SK-N-MC (cell line): Measurements from ENCODE around the gene SH3RF3.

ENCODE experiments used
- EZH2 ChIP-seq: fragments of 200-600 bp; sonication (generic); IDR thresholded peaks from one replicate; pipeline ENCODE4 v1.6.1; 2017; ENCODE audit warnings: antibody characterized with exemption
- POLR2AphosphoS5 ChIP-seq: IDR thresholded peaks from 2 replicates; pipeline ENCODE4 v1.6.1; 2012; ENCODE audit warnings: mild to moderate bottlenecking, low read depth, low read length, borderline replicate concordance

GRCh38 chr2:109337221-109337620 lies 208.2 kb downstream of the SH3RF3 start:
- TF ChIP-seq POLR2AphosphoS5, result no peak
- no peak for TF ChIP-seq EZH2
